ENCODE data around the gene GRM3.

GRM3 gene

DNA sequence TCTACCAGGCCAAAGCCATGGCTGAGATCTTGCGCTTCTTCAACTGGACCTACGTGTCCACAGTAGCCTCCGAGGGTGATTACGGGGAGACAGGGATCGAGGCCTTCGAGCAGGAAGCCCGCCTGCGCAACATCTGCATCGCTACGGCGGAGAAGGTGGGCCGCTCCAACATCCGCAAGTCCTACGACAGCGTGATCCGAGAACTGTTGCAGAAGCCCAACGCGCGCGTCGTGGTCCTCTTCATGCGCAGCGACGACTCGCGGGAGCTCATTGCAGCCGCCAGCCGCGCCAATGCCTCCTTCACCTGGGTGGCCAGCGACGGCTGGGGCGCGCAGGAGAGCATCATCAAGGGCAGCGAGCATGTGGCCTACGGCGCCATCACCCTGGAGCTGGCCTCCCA is 142.7 kb downstream of the GRM3 start:
- DNase-seq (ENCODE audit: low read depth in 2 of 2), result no peak

DNA sequence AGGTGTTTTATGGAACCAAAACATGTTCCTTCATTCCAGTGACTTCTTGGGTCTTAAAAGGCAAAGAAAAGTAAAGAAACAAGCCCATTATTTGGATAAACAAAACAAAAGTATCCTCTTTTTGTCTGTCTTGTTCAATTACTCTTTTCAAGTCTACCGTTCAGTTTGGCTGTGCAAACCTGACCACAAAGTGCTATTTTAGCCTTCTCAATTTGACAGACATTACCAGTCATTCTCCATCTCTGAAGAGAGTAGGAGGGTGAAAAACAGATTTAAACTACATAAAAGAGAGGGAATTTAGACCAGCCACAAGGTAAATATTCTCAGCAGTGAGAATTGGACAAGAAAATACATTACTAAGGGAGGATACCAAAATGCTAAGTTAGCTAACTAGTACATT is 145.2 kb downstream of the GRM3 start:
- no peak for DNase-seq (ENCODE audit: low read depth in 2 of 2)

GRCh38 chr7:86790383-86790782 is 146.7 kb downstream of the GRM3 start:
- DNase-seq (ENCODE audit: low read depth in 2 of 2), result no peak

DNA sequence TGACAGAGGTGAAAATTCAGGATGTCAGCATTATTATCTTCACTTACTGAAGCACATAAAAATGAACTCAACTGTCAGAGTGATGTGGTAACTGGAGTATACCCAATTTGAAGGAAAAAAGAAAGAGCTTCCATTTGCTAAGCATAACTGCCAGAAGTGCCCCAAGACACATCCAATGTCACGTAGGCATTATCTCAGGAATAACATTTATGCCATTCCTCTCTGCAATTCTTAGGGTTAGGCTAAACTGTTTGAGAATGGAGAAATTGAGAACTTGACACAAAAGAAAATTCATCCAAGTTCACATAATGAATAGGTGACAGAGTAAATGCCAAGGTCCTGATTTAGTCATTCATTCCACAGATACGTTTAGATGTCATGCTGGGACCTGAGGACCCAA is 148.6 kb downstream of the GRM3 start:
- DNase-seq (ENCODE audit: low read depth in 2 of 2), result no peak

GRCh38 chr7:86793136-86793535 is 149.4 kb downstream of the GRM3 start:
- no peak for DNase-seq (ENCODE audit: low read depth in 2 of 2)

DNA sequence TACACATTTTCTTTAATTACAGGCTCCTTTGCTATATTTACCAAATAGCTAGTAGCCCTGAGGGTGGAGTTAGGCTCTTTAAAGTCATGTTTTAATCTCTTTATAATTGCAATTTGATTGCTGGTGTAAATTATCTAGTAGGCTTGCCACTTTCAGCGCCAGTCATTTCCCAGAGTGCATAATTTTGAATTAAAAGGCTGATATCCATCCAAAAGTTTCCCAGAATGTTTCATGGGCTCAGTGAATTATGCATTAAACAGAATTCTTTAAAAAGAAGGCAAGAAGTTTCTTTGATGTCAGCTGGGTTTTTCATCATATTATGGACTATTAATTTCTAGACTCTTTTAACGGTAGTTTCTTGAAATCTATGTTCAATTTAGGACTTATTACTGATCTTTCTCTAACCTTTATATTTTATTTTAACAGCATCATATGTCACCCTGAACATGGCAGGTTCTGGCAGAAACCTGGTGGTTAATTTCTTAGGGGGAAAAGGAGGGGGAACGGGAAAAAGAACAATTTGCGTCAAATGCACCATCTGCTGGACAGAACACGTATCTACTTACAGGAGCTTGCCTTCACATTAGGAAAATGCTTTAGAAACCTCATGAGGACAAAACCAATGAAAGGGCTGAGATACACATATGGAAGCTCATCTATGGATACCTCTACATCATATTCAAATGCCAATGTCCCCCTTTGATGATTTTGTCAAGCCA is 171.1 kb downstream of the GRM3 start:
- DNase-seq (ENCODE audit: low read depth in 2 of 2), result no peak

DNA sequence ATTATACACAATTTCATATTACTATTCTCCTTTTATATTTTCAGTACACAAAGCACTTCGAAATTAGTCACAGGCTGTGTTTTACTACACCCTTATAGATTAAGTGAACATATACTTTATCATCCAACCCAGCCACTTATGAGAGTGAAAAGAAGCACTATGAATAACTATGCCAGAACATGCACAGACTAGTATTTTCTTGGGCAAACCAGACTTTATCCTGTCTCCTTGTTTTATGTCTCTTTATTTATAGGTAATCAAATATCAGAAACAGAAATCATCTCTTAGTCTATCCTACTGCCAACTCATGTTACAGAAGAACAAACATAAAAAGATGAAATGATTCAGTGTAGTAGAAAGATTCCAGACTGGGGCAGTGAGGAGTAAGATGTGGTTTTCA is 171.8 kb downstream of the GRM3 start:
- DNase-seq (ENCODE audit: low read depth in 2 of 2), result no peak

GRCh38 chr7:86818903-86819302 is 175.2 kb downstream of the GRM3 start:
- no peak for DNase-seq (ENCODE audit: low read depth in 2 of 2)

DNA sequence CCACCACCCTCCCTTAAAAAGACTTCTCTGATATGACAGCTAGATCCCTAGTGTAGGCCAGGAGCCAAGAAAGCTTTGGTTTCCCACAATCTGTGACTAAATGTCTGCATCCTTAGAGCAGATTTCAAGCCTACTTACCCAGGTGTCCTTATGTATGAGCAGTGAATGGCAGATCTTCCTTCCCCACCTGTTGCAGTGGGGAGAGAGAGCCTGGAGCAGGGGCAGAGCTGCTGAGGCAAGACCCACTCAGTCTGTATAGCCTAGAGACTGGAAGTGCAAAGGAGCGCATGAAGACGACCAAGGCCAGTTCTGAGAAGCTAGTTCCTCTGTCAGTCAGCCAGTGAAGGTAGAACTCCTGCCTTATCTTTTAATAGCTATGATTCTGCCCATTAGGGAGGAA is 180.1 kb downstream of the GRM3 start:
- no peak for DNase-seq (ENCODE audit: low read depth in 2 of 2)

DNA sequence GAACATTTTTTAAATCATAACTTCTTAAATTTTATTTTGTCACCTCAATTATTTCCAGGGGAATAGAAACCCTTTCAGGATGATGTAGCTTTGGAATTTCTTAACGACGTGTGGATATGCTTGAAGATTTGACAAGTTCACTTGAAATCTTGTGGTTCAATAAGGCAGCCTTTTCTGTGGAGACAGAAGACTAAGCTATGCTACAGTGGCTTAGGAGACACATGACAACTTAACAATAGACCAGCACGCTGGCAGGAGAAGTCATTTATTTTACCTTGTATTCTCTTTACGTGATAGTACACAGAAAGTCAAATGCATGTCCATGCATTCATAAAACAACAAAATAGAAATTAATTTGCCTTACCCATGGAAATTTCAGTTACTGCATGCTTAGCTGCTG is 181.6 kb downstream of the GRM3 start:
- DNase-seq (ENCODE audit: low read depth in 2 of 2), result no peak

GRCh38 chr7:86826948-86827347 is 183.2 kb downstream of the GRM3 start:
- DNase-seq (ENCODE audit: low read depth in 2 of 2), result no peak

DNA sequence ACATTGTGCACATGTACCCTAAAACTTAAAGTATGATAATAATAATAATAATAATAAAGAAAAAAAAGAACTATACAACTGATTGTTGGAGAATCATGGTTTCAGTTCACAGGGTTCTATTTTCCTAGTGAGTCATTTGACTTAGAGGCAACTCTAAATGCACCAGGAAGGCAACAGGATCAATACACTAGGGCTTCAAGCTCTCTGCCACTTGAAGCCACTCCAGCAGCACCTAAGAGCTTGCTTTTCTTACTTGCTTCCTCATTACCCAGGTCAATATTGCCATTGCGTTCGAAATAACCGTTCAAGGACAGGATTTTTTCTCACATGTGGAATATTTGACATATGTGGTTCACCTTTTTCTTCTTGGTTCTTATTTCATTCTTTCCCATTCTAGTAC is 189.7 kb downstream of the GRM3 start:
- no peak for DNase-seq (ENCODE audit: low read depth in 2 of 2)

DNA sequence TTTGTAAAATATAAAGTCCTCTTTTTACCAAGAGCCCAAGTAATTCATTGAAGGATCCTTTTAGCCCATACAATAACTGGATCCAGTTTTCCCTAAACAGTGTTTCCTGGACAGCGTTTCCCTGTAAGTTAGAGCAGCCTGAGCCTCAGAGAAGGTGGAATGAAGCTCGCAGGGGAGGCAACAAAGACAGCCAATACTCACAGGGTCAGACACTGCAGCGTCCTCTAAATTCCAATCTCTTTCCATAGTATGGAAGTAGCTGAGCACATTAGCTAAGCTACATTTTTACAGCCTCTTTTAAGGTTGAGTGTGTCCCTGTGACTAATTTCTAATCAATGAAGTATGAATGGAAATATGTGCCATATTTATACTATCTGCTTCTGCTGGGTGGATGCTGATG is 193.5 kb downstream of the GRM3 start:
- DNase-seq (ENCODE audit: low read depth in 2 of 2), result no peak

GRCh38 chr7:86844608-86845007 is 200.9 kb downstream of the GRM3 start:
- DNase-seq (ENCODE audit: low read depth in 2 of 2), result no peak

GRCh38 chr7:86846494-86847190 is 202.9 kb downstream of the GRM3 start:
- no peak for DNase-seq (ENCODE audit: low read depth in 2 of 2)

- no peak for DNase-seq (ENCODE audit: low read depth in 2 of 2)
Observed at GRCh38 chr7:86848226-86848625, 204.5 kb downstream of the GRM3 start.

DNA sequence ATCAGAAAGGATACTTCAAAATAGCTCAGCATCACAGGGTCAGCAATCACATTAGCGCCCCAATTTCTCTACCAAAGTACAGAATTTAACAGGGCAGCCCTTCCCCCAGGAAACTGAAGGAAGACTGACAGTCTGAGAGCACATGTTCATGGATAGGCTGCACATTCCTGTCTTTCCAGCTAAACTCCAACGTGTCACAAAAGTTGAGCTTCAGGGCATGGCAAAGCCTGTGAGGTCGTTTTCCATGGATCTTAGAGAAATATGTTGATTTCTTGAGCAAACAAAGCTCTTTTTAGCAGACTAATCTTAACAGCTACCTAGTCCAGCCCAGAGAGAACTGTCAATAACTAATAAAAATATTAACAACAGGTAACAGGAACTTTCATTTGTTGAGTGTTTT is 207.9 kb downstream of the GRM3 start:
- DNase-seq (ENCODE audit: low read depth in 2 of 2), result no peak

DNA sequence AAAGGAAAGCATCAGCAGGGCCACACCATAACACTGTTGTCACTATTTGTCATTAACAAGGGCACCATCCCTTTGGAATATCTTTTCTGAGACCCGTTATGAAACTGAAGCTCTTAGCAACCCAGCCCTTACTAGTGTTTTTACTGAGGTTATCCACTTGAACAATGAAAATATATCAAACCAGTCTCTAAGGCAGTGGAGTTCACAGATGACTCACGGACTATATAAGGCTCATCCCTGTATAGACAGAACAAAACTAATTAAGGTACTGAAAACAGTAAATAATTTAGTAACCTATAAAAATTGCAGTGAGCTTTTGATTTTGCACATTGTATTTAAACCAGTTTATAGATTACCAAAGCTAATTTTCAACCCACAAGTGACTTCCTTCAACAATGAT is 219.7 kb downstream of the GRM3 start:
- no peak for DNase-seq (ENCODE audit: low read depth in 2 of 2)

DNA sequence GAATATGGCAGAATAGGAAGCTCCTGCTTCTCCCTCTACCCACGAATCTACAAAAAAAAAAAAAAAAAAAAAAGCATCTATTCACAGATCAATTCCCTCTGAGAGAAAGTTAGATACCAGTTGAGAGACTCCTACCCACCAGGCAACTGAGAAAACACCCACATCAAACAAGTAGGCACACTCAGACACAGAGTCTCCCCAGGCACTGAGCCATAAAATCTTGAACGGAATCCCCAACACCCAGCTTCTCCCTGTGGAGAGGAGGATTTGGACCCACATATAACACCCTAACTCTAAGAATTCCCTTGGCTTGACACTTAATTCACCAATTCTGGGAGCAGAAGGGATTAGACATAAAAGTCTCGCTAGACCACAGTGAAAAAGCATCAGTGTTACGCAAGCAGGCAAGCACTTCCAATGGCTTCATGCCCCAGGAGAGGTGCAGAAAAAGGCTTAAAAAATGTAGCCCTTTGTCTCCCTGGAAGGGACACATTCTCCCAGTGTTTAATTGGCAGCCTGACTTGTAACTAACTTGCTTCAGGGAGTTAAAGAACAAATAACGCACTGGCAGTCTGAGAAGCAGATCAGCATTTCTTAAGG is 223.6 kb downstream of the GRM3 start:
- no peak for DNase-seq (ENCODE audit: low read depth in 2 of 2)

DNA sequence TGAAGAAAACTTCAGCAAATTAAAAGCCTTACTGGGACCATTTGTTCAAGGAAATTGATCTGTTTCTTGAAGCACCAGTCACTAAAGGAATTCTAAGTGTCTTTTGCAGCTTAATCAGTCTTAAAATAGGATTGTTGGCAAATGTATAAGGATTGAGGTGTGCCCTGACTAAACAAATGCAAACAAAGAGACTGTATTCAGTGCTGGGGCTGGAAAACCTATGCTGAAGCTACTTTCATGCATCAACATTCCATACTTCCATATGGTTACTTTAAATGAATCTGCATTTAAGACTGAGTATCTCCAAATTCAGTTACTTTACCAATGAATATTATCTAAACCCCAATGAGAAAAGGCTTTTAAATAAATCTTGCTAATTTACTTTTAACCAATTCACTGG is 232.4 kb downstream of the GRM3 start:
- DNase-seq (ENCODE audit: low read depth in 2 of 2), result no peak

DNA sequence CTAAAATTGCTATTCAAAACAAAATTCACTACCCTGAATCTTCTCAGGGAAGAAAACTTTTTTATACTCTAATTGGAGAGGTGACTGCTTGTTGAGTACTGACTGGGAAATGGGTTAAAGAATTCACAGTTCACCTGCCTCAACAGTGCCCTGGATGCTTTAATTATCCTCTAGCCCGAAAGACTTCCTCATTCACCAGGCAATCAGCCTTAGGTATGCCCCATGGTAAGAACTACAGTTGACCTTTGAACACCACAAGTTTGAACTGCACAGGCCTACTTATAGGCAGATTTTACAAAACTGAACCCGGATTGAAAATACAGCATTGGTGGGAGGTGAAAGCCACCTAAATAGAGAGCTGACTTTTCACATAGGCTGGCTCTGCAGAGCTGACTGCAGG is 240.4 kb downstream of the GRM3 start:
- DNase-seq (ENCODE audit: low read depth in 2 of 2), result no peak

- no peak for DNase-seq (ENCODE audit: low read depth in 2 of 2)
Observed at GRCh38 chr7:86889501-86889900, 245.8 kb downstream of the GRM3 start.

DNA sequence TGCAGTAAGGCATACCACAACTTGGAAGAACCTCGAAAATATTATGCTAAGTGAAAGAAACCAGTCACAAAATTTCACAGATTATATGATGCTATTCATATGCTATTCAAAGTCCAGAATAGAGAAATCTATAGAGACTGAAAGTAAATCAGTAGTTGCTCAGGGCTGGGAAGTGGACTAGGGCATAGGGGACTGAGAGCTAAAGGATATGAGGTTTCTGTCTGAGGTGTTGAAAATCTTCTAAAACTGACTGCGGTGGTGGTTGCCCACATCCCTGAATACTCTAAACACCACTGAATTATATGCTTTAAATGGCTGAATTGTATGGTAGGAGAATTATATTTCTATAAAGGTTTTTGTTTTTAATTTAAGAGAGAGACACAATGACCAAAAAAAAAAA is 254.5 kb downstream of the GRM3 start:
- no peak for DNase-seq (ENCODE audit: low read depth in 2 of 2)

Data from stimulated activated CD8-positive, alpha-beta memory T cell treated with anti-CD3 and anti-CD28 coated beads, Interleukin-2, amount 100 ng/mL, for 48 hours (primary cell).